NCI-H2029 treated with DMSO at 0.1 percent for 48 hours (cell line): ENCODE measurements around the gene PATL2.
"Not testable (repeated sequence)": the region's sequence is repeated elsewhere in the genome, so short reads cannot be mapped to it uniquely, and the experiment has no call there.

ENCODE experiments used
- DNase-seq: peaks from one replicate; lab custom pipeline; 2025; lab: John Stamatoyannopoulos, UW

Gene PATL2

GRCh38 chr15:44719293-44719999 lies 8.3 kb upstream of the PATL2 start:
- DNase-seq = no peak

GRCh38 chr15:44718927-44719292 lies 7.8 kb upstream of the PATL2 start:
- no peak for DNase-seq

GRCh38 chr15:44718180-44718926 lies 7.2 kb upstream of the PATL2 start:
- DNase-seq = no peak

GRCh38 chr15:44716983-44717602 lies 6.0 kb upstream of the PATL2 start:
- DNase-seq = no peak

GRCh38 chr15:44715797-44716334 lies 4.7 kb upstream of the PATL2 start:
- no peak for DNase-seq

GRCh38 chr15:44715142-44715796 lies 4.1 kb upstream of the PATL2 start:
- DNase-seq = no peak

- no peak for DNase-seq
These were observed 2.2 kb upstream of the PATL2 start for GRCh38 chr15:44713006-44713966.

GRCh38 chr15:44712346-44713005 lies 1.4 kb upstream of the PATL2 start:
- peak; percentile 55 for DNase-seq

GRCh38 chr15:44711743-44712345 lies 721 bp upstream of the PATL2 start:
- DNase-seq = no peak

GRCh38 chr15:44710236-44711095 lies 657 bp downstream of the PATL2 start:
- no peak for DNase-seq

GRCh38 chr15:44706946-44707636 lies 4.0 kb downstream of the PATL2 start:
- DNase-seq = no peak

- no peak for DNase-seq
These were observed 4.7 kb downstream of the PATL2 start for GRCh38 chr15:44706401-44706800.

GRCh38 chr15:44705986-44706385 lies 5.1 kb downstream of the PATL2 start:
- no peak for DNase-seq

GRCh38 chr15:44700676-44701075 lies 10.4 kb downstream of the PATL2 start:
- not testable (repeated sequence) for DNase-seq

- no peak for DNase-seq
These were observed 12.5 kb downstream of the PATL2 start for GRCh38 chr15:44698641-44699040.

GRCh38 chr15:44697014-44697413 lies 14.1 kb downstream of the PATL2 start:
- no peak for DNase-seq

GRCh38 chr15:44695294-44695693 lies 15.8 kb downstream of the PATL2 start:
- no peak for DNase-seq

GRCh38 chr15:44694416-44694815 lies 16.7 kb downstream of the PATL2 start:
- no peak for DNase-seq

- no peak for DNase-seq
These were observed 18.5 kb downstream of the PATL2 start for GRCh38 chr15:44692659-44693058.
